Posterior cingulate gyrus (tissue), 11 donors: ENCODE data around the gene TENT5C.

ENCODE experiments used
- DNase-seq, 10 donors: peaks; one replicate each; pipeline versions ENCODE4 v3.0.0 to v3.0.0-alpha.2; 2020 to 2021; ENCODE audit warnings: mixed read lengths in 3 of 10
- intact Hi-C: fragments of 100-400 bp; cut with DNase I; formaldehyde crosslinking; loops from one replicate; pipeline ENCODE4 v1.15.1; 2023

Gene TENT5C

GRCh38 chr1:117631359-117632160 is 25.7 kb downstream of the TENT5C start:
- no peak for DNase-seq
- intact Hi-C loops = no loop called here

- intact Hi-C loops = no loop called here
- no peak for DNase-seq
Observed at GRCh38 chr1:117632269-117633067, 26.6 kb downstream of the TENT5C start.

DNA sequence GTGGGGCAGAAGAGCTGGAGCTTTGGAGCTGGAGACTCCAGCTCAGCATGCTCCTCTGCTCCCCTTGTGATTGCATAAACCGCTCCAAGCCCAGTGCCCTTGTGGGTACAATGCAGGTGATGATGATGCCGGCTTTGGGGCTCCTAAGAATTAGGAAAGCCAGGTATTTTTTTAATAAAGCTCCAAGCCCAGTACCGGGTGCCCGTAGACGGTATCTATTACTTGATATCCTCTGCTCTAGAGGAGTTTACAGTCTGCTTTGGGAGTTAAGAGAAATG is 27.2 kb downstream of the TENT5C start:
- no peak for DNase-seq

DNA sequence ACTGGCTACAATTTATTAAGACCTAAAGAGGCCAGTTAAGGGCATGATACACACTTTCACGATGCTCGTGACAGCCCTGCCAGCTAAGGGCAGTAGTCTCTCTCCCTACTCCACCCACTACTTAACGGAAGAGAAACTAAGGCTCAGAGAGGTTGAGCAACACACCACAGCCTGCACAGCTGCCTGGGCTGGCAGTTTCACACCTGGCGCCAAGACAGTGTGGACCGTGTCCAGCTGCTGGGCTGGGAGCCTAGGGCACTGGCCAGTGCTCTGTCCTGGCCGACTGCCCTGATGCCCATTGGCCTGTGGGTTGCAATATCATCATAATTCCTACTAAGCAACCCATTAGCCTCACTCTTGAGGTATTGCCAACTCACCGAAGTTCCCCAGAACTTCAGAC is 27.6 kb downstream of the TENT5C start:
- no peak for DNase-seq
- intact Hi-C loops = no loop called here

More for the DNA sequence above, 27.2 kb downstream of the TENT5C start:
- intact Hi-C loops = no loop called here

- intact Hi-C loops = no loop called here
Observed at GRCh38 chr1:117633936-117634335, 28.1 kb downstream of the TENT5C start.

GRCh38 chr1:117634631-117635030 is 28.8 kb downstream of the TENT5C start:
- no peak for DNase-seq
- intact Hi-C loops = no loop called here

More at GRCh38 chr1:117633936-117634335, 28.1 kb downstream of the TENT5C start:
- DNase-seq = no peak

- intact Hi-C loops = no loop called here
- DNase-seq = no peak
Observed at GRCh38 chr1:117635805-117636204, 30.0 kb downstream of the TENT5C start.

DNA sequence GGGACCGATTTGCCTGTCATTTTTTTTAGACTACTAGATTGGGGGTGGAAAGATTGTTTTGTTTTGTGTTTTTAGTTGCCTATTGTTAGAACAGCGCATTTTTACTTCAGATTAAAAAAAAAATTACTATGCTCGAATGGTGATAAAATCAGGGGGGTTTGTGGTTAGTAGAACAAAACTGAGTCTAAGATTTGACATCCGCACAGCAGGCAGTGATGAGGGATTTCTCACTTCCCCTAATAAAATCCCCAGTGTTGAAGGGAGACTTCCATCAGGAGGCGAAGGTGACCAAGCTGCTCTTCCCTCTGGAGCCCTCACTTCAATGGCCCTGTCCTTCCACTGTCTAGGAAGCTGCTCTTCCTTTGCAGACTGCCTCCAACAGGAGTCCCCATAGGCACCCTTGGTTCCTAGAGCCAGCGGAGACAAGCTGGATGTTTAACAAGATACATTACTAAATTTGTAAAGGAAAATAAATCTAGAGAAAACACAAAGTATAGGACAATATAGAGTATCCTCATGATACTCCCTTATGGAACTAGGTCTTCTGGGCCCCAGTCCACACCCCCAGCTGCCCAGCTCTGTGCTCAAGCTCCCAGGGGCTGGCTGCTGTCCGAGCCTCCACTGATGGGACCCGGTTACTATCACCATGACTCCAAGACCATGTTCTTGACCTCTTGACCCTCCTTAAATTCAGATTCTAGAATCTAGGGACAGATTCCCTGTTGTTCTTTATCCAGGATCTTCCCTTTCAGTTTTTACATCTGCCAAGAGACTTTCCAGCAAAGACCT is 31.0 kb downstream of the TENT5C start:
- no peak for DNase-seq
- intact Hi-C loops = no loop called here

- no peak for DNase-seq
- intact Hi-C loops = no loop called here
Observed at GRCh38 chr1:117638141-117638540, 32.3 kb downstream of the TENT5C start.

- intact Hi-C loops = no loop called here
- DNase-seq = no peak
Observed at GRCh38 chr1:117638759-117639158, 32.9 kb downstream of the TENT5C start.

- intact Hi-C loops = no loop called here
Observed at GRCh38 chr1:117639741-117640140, 33.9 kb downstream of the TENT5C start.

GRCh38 chr1:117641536-117641935 is 35.7 kb downstream of the TENT5C start:
- no peak for DNase-seq
- intact Hi-C loops = no loop called here

More at GRCh38 chr1:117639741-117640140, 33.9 kb downstream of the TENT5C start:
- DNase-seq = no peak

- intact Hi-C loops = no loop called here
Observed at GRCh38 chr1:117642963-117643362, 37.1 kb downstream of the TENT5C start.

DNA sequence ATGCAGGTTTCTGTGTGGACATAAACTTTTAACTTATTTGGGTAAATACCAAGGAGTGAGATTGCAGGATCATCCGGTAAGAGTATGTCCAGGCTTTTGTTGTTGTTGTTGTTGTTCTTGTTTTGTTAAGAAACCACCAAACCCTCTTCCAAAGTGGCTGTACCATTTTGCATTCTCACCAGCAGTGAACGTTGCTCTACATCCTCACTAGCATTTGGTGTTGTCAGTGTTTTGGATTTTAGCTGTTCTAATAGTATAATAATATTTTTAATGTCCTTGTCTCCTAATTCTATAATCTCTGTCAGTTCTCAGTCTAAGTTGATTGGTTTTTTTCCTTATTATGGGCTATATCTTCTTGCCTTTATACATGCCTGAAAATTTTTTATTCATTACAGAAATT is 37.8 kb downstream of the TENT5C start:
- no peak for DNase-seq
- intact Hi-C loops = no loop called here

More at GRCh38 chr1:117642963-117643362, 37.1 kb downstream of the TENT5C start:
- no peak for DNase-seq

DNA sequence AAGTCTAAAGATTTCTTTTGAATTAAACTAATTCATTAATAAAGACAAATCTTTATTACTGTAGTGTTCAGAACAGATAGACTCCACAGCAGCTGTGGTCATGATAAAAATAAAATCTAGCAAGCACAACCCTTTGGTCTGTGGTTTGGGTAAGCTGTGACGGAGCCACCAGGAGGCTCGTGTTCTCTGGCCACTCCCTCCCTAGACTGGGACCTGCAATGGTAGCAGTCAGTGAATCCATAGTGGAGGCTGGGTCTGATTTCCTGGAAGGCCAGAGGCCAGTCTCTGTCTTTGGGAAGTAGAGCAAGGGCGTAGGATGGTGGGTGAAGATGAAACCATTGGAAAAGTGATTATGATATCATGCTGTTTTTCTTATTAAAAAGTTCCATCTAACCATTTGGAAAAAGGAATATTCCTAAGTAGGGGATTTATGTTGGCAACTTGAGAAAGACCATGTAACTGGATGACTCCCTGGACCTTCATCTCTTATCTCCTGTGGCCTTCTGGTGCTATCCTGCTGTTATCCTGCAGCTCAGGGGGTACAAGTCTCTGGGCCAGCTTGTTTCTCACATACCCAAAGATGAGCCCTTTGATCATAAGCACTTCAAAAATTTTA is 39.0 kb downstream of the TENT5C start:
- DNase-seq = no peak
- intact Hi-C loops = no loop called here

DNA sequence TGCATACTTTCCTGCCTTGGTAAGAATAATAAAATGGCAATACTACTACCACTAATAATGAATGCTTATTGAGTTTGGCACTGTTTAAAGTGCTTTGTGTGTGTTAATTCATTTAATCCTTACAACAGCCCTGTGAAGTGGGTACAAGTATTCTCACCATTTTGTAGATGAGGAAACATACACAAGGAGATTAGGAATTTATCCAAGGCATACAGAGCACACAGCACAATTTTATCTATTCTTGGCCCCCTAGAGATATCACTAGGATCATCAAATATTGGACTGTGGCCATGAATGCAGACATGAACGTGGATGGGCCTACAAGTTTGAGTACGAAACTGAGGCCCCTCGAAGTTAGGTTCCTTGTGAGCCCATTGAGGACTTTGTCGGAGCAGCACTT is 39.5 kb downstream of the TENT5C start:
- intact Hi-C loops = no loop called here
- DNase-seq = no peak

GRCh38 chr1:117646007-117646811 is 40.4 kb downstream of the TENT5C start:
- no peak for DNase-seq
- intact Hi-C loops = no loop called here

DNA sequence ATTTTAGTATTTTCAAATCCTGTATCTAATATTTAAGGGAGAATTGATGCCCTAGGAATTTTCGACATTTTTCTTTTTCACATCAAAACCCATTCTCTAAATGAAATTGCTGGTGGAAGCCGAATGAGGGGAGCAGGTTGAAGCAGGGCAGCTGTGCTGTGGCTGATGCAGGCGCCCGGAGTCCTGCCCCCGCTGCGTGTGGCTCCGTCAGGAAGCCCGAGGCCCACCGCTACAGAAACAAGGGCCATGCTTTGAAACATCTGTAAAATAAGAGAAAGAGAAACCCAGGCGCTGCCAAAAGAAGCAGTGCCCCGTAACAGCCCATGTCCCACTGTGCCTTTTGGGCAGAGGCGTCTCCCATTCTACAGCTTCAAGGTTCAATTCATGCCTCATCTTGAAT is 41.1 kb downstream of the TENT5C start:
- DNase-seq = no peak
- intact Hi-C loops = no loop called here

- intact Hi-C loops = no loop called here
- DNase-seq = no peak
Observed at GRCh38 chr1:117648015-117648414, 42.2 kb downstream of the TENT5C start.
